Mesothelial cell of epicardium (in vitro differentiated cells): ENCODE measurements around the gene RYR1. TPM values are rescaled to one million over a fixed set of nuclear protein-coding genes. Genes with fewer than 3 reads are reported as not detected.

Experiments used
- DNase-seq, 2 experiments: peaks; one replicate each; pipeline ENCODE4 v3.0.0; 2021; ENCODE audit warnings: low spot score in 2 of 2; ENCODE audit not compliant: unreplicated experiment in 2 of 2
- H3K27ac Mint-ChIP-seq: 2 replicates; pipeline ENCODE4 v1.8.0; 2021; ENCODE audit warnings: mixed read lengths
- H3K27me3 Mint-ChIP-seq: 2 replicates; pipeline ENCODE4 v1.8.0; 2021; ENCODE audit warnings: low read depth, mixed read lengths
- H3K36me3 Mint-ChIP-seq: 2 replicates; pipeline ENCODE4 v1.8.0; 2021; ENCODE audit warnings: mixed read lengths
- H3K4me1 Mint-ChIP-seq: 2 replicates; pipeline ENCODE4 v1.8.0; 2021; ENCODE audit warnings: mixed read lengths
- H3K4me3 Mint-ChIP-seq: 2 replicates; pipeline ENCODE4 v1.8.0; 2021; ENCODE audit warnings: mild to moderate bottlenecking, moderate library complexity, mixed read lengths
- H3K9me3 Mint-ChIP-seq: 2 replicates; pipeline ENCODE4 v1.8.0; 2021; ENCODE audit warnings: mixed read lengths
- CTCF ChIP-seq: fragments of 200-600 bp; sonication (generic); IDR thresholded peaks from one replicate; pipeline ENCODE4 v1.5.0; 2021; ENCODE audit warnings: antibody characterized with exemption; ENCODE audit not compliant: unreplicated experiment
- total RNA-seq: library from RNA; stranded (reverse); gene quantifications from 3 replicates; pipeline ENCODE4 v1.2.1, GENCODE V29; 2021

The RYR1 gene
- total RNA-seq, 1 donor from 2014 or later, result 0.27 TPM

- Mint-ChIP-seq H3K36me3 (no peaks in the 10 kb centered on the region), H3K9me3 (no peaks in the 10 kb centered on the region), H3K27me3 (peaks cover 12% of the 10 kb centered on the region), H3K4me1 (no peaks in the 10 kb centered on the region), H3K27ac (no peak overlapping the region), H3K4me3 (no peak overlapping the region)
- no peak for DNase-seq
- no peak for TF ChIP-seq CTCF
These were observed 72.9 kb downstream of the RYR1 start for GRCh38 chr19:38506375-38506722.

- no peaks in the 10 kb centered on the region for H3K4me1 Mint-ChIP-seq
- no peak overlapping the region for H3K4me3 Mint-ChIP-seq
- peak in 1 of 2 experiments; percentile 53 for DNase-seq
- no peak overlapping the region for H3K27ac Mint-ChIP-seq
- peaks cover 15% of the 10 kb centered on the region for H3K27me3 Mint-ChIP-seq
- H3K36me3 Mint-ChIP-seq, result no peaks in the 10 kb centered on the region
- no peak for TF ChIP-seq CTCF
- H3K9me3 Mint-ChIP-seq, result no peaks in the 10 kb centered on the region
These were observed 73.4 kb downstream of the RYR1 start for GRCh38 chr19:38506723-38507550.

GRCh38 chr19:38507551-38508127 is 74.1 kb downstream of the RYR1 start:
- H3K36me3 Mint-ChIP-seq, result no peaks in the 10 kb centered on the region
- H3K27ac Mint-ChIP-seq, result no peak overlapping the region
- no peak for DNase-seq
- H3K27me3 Mint-ChIP-seq, result peaks cover 15% of the 10 kb centered on the region
- H3K4me1 Mint-ChIP-seq, result no peaks in the 10 kb centered on the region
- TF ChIP-seq CTCF, result no peak
- no peak overlapping the region for H3K4me3 Mint-ChIP-seq
- no peaks in the 10 kb centered on the region for H3K9me3 Mint-ChIP-seq

- no peaks in the 10 kb centered on the region for H3K4me1 Mint-ChIP-seq
- TF ChIP-seq CTCF, result no peak
- DNase-seq, result no peak
- H3K36me3 Mint-ChIP-seq, result no peaks in the 10 kb centered on the region
- no peak overlapping the region for H3K27ac Mint-ChIP-seq
- peaks cover 15% of the 10 kb centered on the region for H3K27me3 Mint-ChIP-seq
- no peak overlapping the region for H3K4me3 Mint-ChIP-seq
- H3K9me3 Mint-ChIP-seq, result no peaks in the 10 kb centered on the region
These were observed 75.0 kb downstream of the RYR1 start for GRCh38 chr19:38508507-38508906.

GRCh38 chr19:38509027-38509426 is 75.5 kb downstream of the RYR1 start:
- H3K36me3 Mint-ChIP-seq, result no peaks in the 10 kb centered on the region
- DNase-seq, result no peak
- no peaks in the 10 kb centered on the region for H3K9me3 Mint-ChIP-seq
- peaks cover 15% of the 10 kb centered on the region for H3K27me3 Mint-ChIP-seq
- no peaks in the 10 kb centered on the region for H3K4me1 Mint-ChIP-seq
- H3K4me3 Mint-ChIP-seq, result no peak overlapping the region
- no peak overlapping the region for H3K27ac Mint-ChIP-seq
- TF ChIP-seq CTCF, result no peak
